Tibial artery (tissue), 4 donors: ENCODE data around the gene TRABD2B.
A peak's percentile ranks its signal among the peaks of the same experiment; 100 is the strongest.

Experiments used
- DNase-seq, 2 donors: peaks; one replicate each; pipeline ENCODE4 v3.0.0-alpha.2; 2019
- H3K27ac ChIP-seq, 2 donors: fragments of 200-600 bp; sonication (generic) in 1 of 2; 1 replicate in 1 of 2; 2 replicates in 1 of 2; pipeline ENCODE4 v1.5.1; 2018 to 2019; ENCODE audit warnings: mild to moderate bottlenecking in 1 of 2
- H3K27me3 ChIP-seq, 2 donors: fragments of 200-600 bp; sonication (generic) in 1 of 2; one replicate each; pipeline versions ENCODE4 v1.5.1 to v1.6.0; 2016 to 2019
- H3K36me3 ChIP-seq, 3 donors: fragments of 200-600 bp; sonication (generic) in 2 of 3; one replicate each; pipeline ENCODE4 v1.5.1; 2016 to 2019; ENCODE audit warnings: mild to moderate bottlenecking in 2 of 3
- H3K4me1 ChIP-seq, 4 donors: fragments of 200-600 bp; sonication (generic) in 2 of 4; 1 replicate in 3 of 4; 2 replicates in 1 of 4; pipeline ENCODE4 v1.5.1; 2016 to 2019
- H3K4me3 ChIP-seq, 2 donors: fragments of 200-600 bp; sonication (generic) in 1 of 2; 1 replicate in 1 of 2; 2 replicates in 1 of 2; pipeline ENCODE4 v1.5.1; 2018 to 2019; ENCODE audit warnings: mild to moderate bottlenecking in 2 of 2
- H3K9me3 ChIP-seq, 3 donors: fragments of 200-600 bp; sonication (generic) in 1 of 3; one replicate each; pipeline ENCODE4 v1.5.1; 2016 to 2019
- CTCF ChIP-seq, 2 experiments: fragments of 200-600 bp in 1 of 2; fragments of 450-650 bp in 1 of 2; IDR thresholded peaks; one replicate each; pipeline ENCODE4 v1.5.1; 2017 to 2019; ENCODE audit warnings: antibody characterized with exemption in 2 of 2, mild to moderate bottlenecking in 1 of 2, moderate library complexity in 1 of 2
- intact Hi-C: fragments of 100-400 bp; cut with DNase I; formaldehyde crosslinking; loops from one replicate; pipeline ENCODE4 v1.15.0; 2023; ENCODE audit warnings: low total_unique reads

The TRABD2B gene

GRCh38 chr1:47991673-47992072 is 5.5 kb downstream of the TRABD2B start:
- peak overlapping the region; percentile 96 to 100 for H3K4me3 ChIP-seq
- peaks cover 0 to 17% (median 0%) of the 10 kb centered on the region in 3 donors for H3K36me3 ChIP-seq
- intact Hi-C loops: loop anchor here (2.0 to 10.0 kb wide), 2 partner anchors 57 to 207 kb away; no protein-coding TSS in a partner anchor
- no peak for TF ChIP-seq CTCF (IDR thresholded peaks at IDR 0.05)
- DNase-seq: no peak
- no peaks in the 10 kb centered on the region for H3K9me3 ChIP-seq
- H3K27me3 ChIP-seq: no peaks in the 10 kb centered on the region
- peaks cover 0 to 88% (median 53%) of the 10 kb centered on the region in 4 donors for H3K4me1 ChIP-seq
- peak overlapping the region; percentile 100 for H3K27ac ChIP-seq

- intact Hi-C loops: loop anchor here (10.0 kb wide), 1 partner anchor 206 kb away; no protein-coding TSS in a partner anchor
- no peak for DNase-seq
- Histone ChIP-seq H3K27ac (peak overlapping the region in 1 of 2 donors; percentile 34), H3K36me3 (peaks cover 0 to 17% (median 0%) of the 10 kb centered on the region in 3 donors), H3K9me3 (no peaks in the 10 kb centered on the region), H3K4me1 (peaks cover 5 to 93% (median 57%) of the 10 kb centered on the region in 4 donors), H3K4me3 (no peak overlapping the region), H3K27me3 (no peaks in the 10 kb centered on the region)
- no peak for TF ChIP-seq CTCF (IDR thresholded peaks at IDR 0.05)
Measured at GRCh38 chr1:47991187-47991586, 6.0 kb downstream of the TRABD2B start.

- Histone ChIP-seq H3K27ac (no peak overlapping the region), H3K4me1 (peaks cover 5 to 94% (median 64%) of the 10 kb centered on the region in 4 donors), H3K4me3 (no peak overlapping the region), H3K36me3 (peaks cover 0 to 17% (median 0%) of the 10 kb centered on the region in 3 donors), H3K9me3 (no peaks in the 10 kb centered on the region), H3K27me3 (no peaks in the 10 kb centered on the region)
- intact Hi-C loops: loop anchor here (10.0 kb wide), 1 partner anchor 205 kb away; no protein-coding TSS in a partner anchor
- no peak for TF ChIP-seq CTCF (IDR thresholded peaks at IDR 0.05)
- no peak for DNase-seq
Measured at GRCh38 chr1:47990286-47990685, 6.9 kb downstream of the TRABD2B start.

- intact Hi-C loops: no loop called here
- peak overlapping the region in 1 of 2 donors; percentile 34 for H3K4me3 ChIP-seq
- peaks cover 0 to 23% (median 0%) of the 10 kb centered on the region in 3 donors for H3K36me3 ChIP-seq
- no peak for TF ChIP-seq CTCF (IDR thresholded peaks at IDR 0.05)
- H3K4me1 ChIP-seq: peaks cover 5 to 91% (median 55%) of the 10 kb centered on the region in 4 donors
- H3K9me3 ChIP-seq: no peaks in the 10 kb centered on the region
- peak overlapping the region; percentile 78 to 79 for H3K27ac ChIP-seq
- H3K27me3 ChIP-seq: no peaks in the 10 kb centered on the region
- no peak for DNase-seq
Measured at GRCh38 chr1:47987601-47988000, 9.6 kb downstream of the TRABD2B start.

GRCh38 chr1:47986761-47987200 is 10.4 kb downstream of the TRABD2B start:
- Histone ChIP-seq H3K27me3 (no peaks in the 10 kb centered on the region), H3K9me3 (no peaks in the 10 kb centered on the region), H3K4me1 (peaks cover 5 to 91% (median 50%) of the 10 kb centered on the region in 4 donors), H3K4me3 (peak overlapping the region; percentile 24 to 34), H3K27ac (peak overlapping the region; percentile 78 to 79), H3K36me3 (peaks cover 0 to 23% (median 0%) of the 10 kb centered on the region in 3 donors)
- peak in 1 of 2 donors; percentile 32 for DNase-seq
- no peak for TF ChIP-seq CTCF (IDR thresholded peaks at IDR 0.05)
- intact Hi-C loops: no loop called here
